HFF-Myc (cell line): ENCODE measurements around the gene FOXA1.
A peak's percentile ranks its signal among the peaks of the same experiment; 100 is the strongest.
"Not testable (repeated sequence)": the region's sequence is repeated elsewhere in the genome, so short reads cannot be mapped to it uniquely, and the experiment has no call there.

Experiments
- DNase-seq: peaks from one replicate; pipeline ENCODE4 v3.0.0-alpha.2; 2011; ENCODE audit warnings: low read depth; ENCODE audit errors: extremely low read depth
- H3K4me3 ChIP-seq: replicated peaks from 2 replicates; pipeline ENCODE4 v1.5.1; 2011; ENCODE audit warnings: low read depth, mild to moderate bottlenecking, control low read depth, low read length
- TF ChIP-seq, protein P1 (sequence below): IDR thresholded peaks from 2 replicates; pipeline ENCODE4 v1.5.1; 2012; ENCODE audit warnings: mild to moderate bottlenecking, low read depth, low read length, control low read depth; ENCODE audit errors: missing control alignments

The FOXA1 gene

DNA sequence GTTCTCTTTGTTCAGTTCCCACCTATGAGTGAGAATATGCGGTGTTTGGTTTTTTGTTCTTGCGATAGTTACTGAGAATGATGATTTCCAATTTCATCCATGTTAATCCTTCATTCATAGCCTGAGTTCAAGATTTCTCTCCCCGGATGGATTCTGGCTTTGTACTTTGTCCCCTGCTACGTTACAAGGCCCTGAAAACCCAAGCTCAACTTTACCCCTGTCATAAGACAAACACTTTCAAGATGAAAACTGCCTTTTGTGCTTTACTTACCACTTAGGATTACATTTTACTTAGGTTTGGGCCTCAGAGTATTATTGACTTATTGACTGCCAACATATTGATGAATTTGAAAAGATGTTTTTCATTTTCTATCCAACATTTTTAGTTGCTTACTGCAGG is 36.3 kb downstream of the FOXA1 start:
- no peak overlapping the region for H3K4me3 ChIP-seq
- no peak for DNase-seq
- TF ChIP-seq, protein P1, sequence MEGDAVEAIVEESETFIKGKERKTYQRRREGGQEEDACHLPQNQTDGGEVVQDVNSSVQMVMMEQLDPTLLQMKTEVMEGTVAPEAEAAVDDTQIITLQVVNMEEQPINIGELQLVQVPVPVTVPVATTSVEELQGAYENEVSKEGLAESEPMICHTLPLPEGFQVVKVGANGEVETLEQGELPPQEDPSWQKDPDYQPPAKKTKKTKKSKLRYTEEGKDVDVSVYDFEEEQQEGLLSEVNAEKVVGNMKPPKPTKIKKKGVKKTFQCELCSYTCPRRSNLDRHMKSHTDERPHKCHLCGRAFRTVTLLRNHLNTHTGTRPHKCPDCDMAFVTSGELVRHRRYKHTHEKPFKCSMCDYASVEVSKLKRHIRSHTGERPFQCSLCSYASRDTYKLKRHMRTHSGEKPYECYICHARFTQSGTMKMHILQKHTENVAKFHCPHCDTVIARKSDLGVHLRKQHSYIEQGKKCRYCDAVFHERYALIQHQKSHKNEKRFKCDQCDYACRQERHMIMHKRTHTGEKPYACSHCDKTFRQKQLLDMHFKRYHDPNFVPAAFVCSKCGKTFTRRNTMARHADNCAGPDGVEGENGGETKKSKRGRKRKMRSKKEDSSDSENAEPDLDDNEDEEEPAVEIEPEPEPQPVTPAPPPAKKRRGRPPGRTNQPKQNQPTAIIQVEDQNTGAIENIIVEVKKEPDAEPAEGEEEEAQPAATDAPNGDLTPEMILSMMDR, result no peak

DNA sequence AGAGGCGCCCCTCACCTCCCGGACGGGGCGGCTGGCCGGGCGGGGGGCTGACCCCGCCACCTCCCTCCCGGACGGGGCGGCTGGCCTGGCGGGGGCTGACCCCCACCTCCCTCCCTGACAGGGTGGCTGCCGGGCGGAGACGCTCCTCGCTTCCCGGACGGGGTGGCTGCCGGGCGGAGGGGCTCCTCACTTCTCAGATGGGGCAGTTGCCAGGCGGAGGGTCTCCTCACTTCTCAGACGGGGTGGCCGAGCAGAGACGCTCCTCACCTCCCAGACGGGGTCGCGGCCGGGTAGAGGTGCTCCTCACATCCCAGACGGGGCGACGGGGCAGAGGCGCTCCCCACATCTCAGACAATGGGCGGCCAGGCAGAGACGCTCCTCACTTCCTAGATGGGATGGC is 39.5 kb downstream of the FOXA1 start:
- not testable (repeated sequence) for H3K4me3 ChIP-seq, DNase-seq

DNA sequence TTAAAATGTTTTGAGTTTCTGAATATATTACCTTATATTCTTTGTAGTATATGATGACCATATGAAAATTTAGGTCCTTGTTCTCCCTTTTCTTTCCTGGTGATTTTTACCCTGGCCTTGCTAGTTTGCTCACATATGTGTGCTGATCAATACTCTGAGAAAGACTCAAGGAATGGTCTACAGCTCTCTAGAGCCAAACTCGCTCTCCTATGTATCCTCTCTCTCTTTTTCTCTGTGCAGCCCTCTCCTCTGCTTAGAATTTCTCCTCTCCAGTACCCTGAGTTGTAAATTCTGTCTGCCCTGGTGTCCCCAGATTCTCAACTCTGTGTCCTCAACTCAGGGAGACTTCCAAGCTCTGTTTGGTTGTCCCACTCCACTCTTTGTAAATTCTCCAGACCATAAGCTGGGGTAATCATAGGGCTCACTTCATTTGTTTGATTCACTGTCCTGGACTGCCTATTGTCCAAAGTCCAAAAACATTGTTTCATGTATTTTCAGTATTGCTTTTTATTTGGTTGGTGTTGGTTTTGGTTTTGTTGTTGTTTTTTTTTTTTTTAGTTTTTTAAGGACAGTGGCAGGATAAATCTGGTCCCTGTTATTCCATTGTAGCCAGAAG is 41.0 kb downstream of the FOXA1 start:
- TF ChIP-seq, protein P1, result no peak
- no peak for DNase-seq
- H3K4me3 ChIP-seq, result no peak overlapping the region

DNA sequence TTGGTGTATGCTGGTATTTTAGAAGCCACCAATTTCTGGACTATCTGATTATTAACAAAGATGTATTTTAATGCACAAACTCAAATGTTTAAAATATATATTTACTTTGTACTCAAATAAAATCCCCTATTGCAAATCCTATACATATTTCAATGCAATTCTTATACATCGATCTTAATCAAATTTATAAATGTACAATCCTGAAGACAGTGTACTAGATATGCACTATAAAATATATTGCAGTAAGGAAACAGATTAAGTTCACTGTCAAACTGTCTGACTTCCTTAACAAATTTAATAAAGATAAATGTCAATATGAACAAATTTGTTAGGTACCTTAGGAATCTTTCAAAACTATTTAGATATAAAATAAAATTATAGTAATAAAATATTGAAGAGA is 43.9 kb downstream of the FOXA1 start:
- TF ChIP-seq, protein P1, result no peak
- no peak overlapping the region for H3K4me3 ChIP-seq
- no peak for DNase-seq

DNA sequence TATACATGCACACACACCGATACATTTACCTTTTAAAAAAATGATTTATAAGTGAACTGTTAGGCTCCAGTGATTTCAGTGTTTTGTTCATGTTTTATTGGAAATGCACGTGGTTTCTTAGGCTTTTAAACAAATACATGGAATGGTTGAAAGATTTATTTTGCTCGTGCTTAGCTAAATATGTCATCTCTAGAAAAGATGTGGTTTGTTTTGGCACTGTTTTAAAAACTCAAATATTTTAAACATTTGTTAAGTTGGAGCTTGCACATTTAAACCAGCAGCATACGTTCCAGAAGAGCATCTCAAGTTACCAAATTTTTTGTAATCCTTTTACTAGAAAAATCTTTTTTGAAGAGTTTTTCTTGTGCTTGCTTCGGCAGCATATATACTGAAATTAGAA is 44.5 kb downstream of the FOXA1 start:
- no peak overlapping the region for H3K4me3 ChIP-seq
- peak; percentile 45 for DNase-seq
- TF ChIP-seq, protein P1, result no peak

DNA sequence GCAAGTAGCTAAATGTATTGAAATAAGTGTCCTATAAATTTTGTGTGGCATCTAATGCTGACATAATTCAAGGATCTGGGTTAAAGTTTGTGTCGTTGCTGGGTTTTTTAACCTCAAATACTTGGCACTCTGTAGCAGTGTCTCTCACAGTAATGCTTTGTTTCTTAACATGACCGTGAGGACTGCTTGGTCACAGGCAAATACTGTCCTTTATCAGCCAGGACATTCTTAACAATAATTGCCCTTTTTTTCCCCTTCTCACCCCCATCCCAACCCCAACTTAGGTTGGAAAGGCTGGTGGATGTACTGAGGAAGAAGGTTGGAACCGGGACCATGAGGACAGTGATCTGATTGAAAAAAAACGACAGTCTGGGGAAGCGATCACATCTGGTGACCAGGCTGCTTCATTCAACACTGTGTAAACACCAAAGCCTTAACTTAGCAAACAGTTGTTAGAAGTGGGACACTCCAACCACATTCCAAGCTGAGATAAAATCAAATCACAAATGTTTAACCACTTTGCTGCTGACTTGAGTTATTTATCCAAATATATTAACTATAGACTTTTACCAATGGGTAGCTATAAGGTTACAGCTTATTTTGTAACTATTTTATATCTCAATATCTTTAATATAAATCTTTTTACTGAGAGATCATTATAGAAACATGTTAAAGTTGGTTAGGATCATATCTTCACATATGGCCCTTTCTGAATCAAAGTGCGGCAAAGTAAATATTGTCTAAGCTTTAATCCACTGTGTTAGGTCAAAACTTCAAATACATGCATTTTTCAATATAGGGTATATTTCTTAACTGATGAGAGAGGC is 48.2 kb downstream of the FOXA1 start:
- peak; percentile 66 for DNase-seq
- TF ChIP-seq, protein P1, result no peak
- no peak overlapping the region for H3K4me3 ChIP-seq

DNA sequence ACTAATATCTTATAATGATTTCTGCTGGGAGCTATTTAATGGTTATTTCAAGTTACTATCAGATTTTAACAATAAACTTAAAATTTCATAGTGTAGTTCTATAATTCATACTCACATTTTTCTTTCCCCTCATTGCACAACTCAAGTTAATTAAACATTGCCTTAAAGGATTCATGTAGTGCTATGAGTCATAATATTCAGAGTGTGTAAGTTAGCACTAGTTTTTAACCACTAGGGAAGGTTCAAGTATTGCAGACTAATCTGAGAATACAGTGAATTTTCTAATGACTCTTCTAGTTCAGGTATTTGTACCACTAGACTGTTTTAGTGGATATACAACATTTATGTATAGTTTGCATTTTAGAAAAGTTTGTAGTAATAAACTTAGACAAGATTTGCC is 49.9 kb downstream of the FOXA1 start:
- no peak for DNase-seq
- no peak overlapping the region for H3K4me3 ChIP-seq
- TF ChIP-seq, protein P1, result no peak
